Measurements from ENCODE around the gene ANKRD6.

The ANKRD6 gene

DNA sequence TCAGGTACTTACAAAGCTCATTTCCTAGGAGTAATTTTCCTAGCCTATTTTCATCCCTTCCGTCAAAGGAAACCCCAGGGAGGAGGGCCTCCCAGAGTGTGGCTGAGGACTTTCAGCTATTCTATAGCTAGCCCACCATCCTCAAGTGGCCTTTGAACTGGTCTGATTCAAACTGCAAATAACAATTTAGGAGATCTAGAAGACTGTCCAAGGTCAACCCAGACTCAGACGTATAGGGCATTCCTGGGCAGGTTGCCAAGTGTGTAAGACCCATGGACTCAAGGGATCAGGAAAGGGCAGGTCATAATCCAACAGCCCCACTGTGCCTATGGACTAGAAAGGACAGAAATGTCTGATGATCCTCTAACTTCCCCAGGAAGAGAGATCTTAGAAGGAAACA, 18.7 kb upstream of the ANKRD6 start:
- DNase-seq, result no peak

DNA sequence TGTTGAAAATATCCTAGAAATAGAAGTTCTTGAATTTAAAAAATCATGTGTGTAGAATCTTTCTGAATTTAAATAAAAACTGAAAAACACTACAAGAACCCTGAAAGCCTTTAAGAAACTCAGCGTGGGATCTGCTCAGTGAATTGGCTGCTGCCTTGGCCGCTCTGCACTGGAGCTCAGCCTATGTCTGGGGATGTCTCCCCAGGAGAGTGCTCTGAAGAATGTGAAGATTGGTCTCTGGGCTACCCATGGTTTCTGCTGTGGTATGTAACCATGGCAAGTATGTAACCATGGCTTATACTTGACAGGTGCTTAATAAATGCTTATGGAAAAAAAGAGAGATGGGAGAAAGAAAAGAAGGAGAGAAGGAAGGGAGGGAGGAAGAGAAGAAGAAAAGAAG, 17.8 kb upstream of the ANKRD6 start:
- DNase-seq, result no peak

DNA sequence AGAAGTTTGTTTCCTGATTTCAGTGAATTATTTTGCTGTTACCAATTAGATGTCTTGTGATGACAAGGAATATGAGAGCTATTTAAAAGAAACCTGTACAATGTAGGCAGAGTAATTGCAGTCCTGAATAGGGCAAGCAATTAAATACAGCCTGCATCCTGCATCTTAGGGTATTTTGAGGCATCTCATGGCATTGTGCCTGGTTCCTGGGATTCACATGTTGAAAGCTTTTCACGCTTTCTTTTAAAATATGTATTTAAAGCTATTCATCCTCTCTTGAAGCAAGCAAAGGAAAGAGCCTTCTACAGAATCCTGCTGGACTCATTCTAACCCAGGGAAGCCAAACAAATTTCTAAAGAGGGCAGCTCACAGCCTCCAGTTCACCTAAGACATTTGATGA, 16.2 kb upstream of the ANKRD6 start:
- no peak for DNase-seq

GRCh38 chr6:89430201-89430962, 2.6 kb upstream of the ANKRD6 start:
- peak; percentile 27 for DNase-seq

GRCh38 chr6:89433252-89434149, 549 bp downstream of the ANKRD6 start:
- DNase-seq, result peak; percentile 63

DNA sequence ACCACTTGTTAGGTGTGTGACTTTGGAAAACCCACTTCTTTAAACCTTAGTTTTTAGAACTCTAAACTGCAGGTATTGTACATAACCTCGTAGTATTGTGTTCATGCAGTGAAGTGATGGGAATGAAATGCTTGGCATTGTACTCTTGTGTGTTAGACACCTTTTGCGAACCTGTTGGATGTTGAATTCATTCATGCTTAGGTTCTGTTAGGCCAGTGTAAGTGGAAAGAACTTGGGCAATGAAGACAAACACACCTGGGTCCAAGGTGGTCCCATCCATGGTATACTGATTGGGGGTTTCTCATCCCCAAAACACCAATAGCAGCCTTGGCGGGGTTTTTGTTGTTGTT, 1.2 kb downstream of the ANKRD6 start:
- DNase-seq, result no peak

- no peak for DNase-seq
Measured at GRCh38 chr6:89434954-89435353, 2.0 kb downstream of the ANKRD6 start.

GRCh38 chr6:89436226-89436625, 3.3 kb downstream of the ANKRD6 start:
- peak; percentile 22 for DNase-seq

GRCh38 chr6:89438248-89438647, 5.3 kb downstream of the ANKRD6 start:
- DNase-seq, result no peak

DNA sequence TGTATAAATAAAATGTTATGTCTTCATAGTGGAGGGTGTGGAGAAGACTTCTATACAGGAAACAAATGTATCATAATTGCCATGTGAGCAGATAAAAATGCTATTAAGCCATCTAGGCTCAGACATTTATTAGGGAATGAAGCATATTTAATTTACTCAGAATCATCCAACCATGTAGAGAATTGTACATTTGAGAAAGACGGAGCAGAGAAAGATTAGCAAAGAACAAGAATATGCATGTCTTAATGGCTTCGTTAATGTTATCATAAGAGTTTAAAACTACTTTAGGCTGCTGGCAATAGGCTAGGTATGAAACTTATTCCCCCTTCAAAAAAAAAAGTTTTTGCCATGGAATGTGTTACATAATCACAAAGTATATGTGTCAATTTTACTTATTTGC, 6.1 kb downstream of the ANKRD6 start:
- no peak for DNase-seq

DNA sequence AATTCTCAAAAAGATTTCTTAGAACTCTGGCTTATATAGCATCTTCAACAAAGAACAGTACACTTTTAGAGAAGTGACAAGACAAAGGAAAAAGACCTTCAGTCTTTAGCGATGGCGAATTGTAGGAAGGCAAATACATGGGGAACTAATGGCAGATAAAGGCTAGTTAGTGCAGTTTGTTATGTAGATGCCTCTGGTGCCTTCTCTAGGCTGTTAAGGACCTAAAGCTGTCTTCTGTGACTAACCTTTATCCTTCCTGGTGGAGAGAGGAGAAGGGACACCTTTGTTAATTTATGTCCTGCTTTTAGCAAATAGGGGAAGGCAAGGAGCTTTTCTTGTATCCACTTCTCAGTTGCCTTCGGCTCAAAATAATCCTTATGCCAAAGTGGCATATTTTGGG, 7.2 kb downstream of the ANKRD6 start:
- DNase-seq, result no peak

DNA sequence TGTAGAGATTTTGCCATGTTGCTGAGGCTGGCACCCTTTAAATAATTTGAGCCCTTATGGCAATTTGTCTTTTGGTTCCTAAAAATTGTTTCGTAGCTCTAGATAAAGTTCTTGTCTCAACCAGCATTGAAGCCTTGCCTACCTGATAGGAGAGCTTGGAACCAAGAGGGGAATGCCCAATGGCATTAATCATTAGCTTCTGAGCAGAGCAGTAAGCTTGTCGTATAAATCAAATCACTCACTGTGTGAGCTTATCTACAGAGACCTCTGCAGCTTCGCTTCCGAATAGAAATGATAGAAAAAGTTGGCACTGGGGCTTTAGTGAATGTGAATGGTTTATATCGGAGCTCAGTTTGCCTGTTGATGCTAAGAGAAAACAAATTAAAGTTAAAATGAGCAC, 10.7 kb downstream of the ANKRD6 start:
- no peak for DNase-seq

GRCh38 chr6:89449193-89449592, 16.2 kb downstream of the ANKRD6 start:
- DNase-seq, result no peak

- DNase-seq, result no peak
Measured at GRCh38 chr6:89452281-89452680, 19.3 kb downstream of the ANKRD6 start.

GRCh38 chr6:89454300-89454699, 21.3 kb downstream of the ANKRD6 start:
- no peak for DNase-seq

DNA sequence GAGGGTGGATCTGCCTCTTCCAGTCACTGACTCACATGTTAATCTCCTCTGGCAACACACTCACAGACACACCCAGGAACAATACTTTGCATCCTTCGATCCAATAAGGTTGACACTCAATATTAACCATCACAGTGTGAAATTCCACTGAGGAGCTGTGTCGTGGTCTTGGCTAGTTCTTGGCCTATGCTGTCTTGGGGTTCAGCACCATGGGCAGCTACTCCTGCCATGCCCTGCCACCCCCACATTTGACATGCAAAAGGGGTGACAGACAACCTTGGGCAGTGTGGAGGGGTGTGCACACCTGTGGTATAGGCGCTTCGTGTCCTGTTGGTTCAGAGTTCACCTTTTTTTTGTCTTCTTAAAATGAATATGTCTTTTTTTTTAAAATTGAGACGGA, 25.8 kb downstream of the ANKRD6 start:
- DNase-seq, result no peak

GRCh38 chr6:89459501-89459900, 26.5 kb downstream of the ANKRD6 start:
- no peak for DNase-seq

- DNase-seq, result no peak
Measured at GRCh38 chr6:89460713-89461112, 27.8 kb downstream of the ANKRD6 start.

DNA sequence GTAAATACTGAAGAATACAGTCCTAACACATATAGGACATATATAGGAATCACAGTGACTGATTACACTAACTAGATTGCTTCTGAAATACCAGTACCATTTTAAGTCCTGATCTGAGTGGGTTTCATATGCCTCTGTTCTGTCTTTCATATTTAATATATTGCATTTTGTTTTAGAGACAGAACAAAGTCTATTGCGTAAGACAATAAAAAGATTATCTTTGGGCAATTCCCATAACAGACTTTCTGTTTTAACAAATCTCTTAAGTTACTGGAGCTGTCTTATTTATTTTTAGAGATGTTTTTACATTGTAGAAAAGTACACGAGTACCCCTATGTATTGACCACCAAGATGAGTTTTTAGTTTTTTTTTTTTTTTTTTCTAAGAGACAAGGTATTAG, 29.6 kb downstream of the ANKRD6 start:
- no peak for DNase-seq

- DNase-seq, result no peak
Measured at GRCh38 chr6:89464295-89464694, 31.3 kb downstream of the ANKRD6 start.

DNA sequence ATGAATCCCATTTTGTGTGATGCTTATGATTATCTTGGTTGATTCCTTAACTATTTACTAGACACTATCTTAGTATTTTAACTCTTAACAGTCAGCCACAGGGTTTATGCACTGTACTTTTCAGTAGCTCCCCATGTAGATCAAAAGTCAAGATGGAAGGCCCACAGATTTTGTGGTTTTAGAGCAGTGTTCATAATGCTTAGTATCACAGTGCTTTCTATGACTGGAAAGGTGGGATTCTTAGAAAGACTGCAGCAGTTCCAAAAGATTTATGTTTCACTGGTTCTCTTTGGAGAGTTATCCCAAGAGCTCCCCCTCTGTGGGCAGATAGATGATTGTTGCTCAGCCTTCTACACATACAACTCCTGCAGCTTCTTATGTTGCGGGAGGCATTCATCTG, 34.5 kb downstream of the ANKRD6 start:
- no peak for DNase-seq

- DNase-seq, result no peak
Measured at GRCh38 chr6:89468998-89469397, 36.0 kb downstream of the ANKRD6 start.

- DNase-seq, result peak; percentile 17
Measured at GRCh38 chr6:89471287-89471867, 38.4 kb downstream of the ANKRD6 start.

- no peak for DNase-seq
Measured at GRCh38 chr6:89475101-89475500, 42.1 kb downstream of the ANKRD6 start.
